HL-60 (cell line): ENCODE measurements around the gene EPS8L3.
A peak's percentile ranks its signal among the peaks of the same experiment; 100 is the strongest.

Experiments
- DNase-seq, 2 experiments: peaks; one replicate each; pipeline ENCODE4 v3.0.0-alpha.2; 2010 to 2020; ENCODE audit warnings: low read depth in 1 of 2, low spot score in 1 of 2
- H3K27ac ChIP-seq: fragments of 250-450 bp; sonication (Bioruptor Pico); replicated peaks from 2 replicates; pipeline ENCODE4 v1.5.1; 2020; ENCODE audit warnings: mild to moderate bottlenecking, moderate library complexity
- H3K27me3 ChIP-seq: fragments of 250-450 bp; sonication (Bioruptor Pico); 2 replicates; pipeline ENCODE4 v1.5.1; 2021; ENCODE audit warnings: mild to moderate bottlenecking, moderate library complexity; ENCODE audit not compliant: insufficient read depth, poor library complexity, severe bottlenecking
- H3K4me3 ChIP-seq: replicated peaks from 2 replicates; pipeline ENCODE4 v1.5.1; 2011; ENCODE audit warnings: mild to moderate bottlenecking, control low read depth, low read length; ENCODE audit not compliant: insufficient read depth
- GABPA ChIP-seq: IDR thresholded peaks from 2 replicates; pipeline ENCODE4 v1.6.1; 2012; ENCODE audit warnings: low read depth
- POLR2AphosphoS5 ChIP-seq: IDR thresholded peaks from 2 replicates; pipeline ENCODE4 v1.6.1; 2012; ENCODE audit warnings: low read depth
- SPI1 ChIP-seq: IDR thresholded peaks from 2 replicates; pipeline ENCODE4 v1.6.1; 2012; ENCODE audit warnings: low read depth, mild to moderate bottlenecking, borderline replicate concordance
- long read RNA-seq: library from polyadenylated mRNA; unstranded; transcript quantifications from one replicate; pipeline ENCODE4 v2.0.0, GENCODE V29; 2020
- TF ChIP-seq, protein P1 (sequence below): IDR thresholded peaks from 2 replicates; pipeline ENCODE4 v1.6.1; 2012; ENCODE audit warnings: low read depth; ENCODE audit not compliant: insufficient replicate concordance
- TF ChIP-seq, protein P2 (sequence below): IDR thresholded peaks from one replicate; pipeline ENCODE4 v1.5.1; 2011; ENCODE audit warnings: low read length, control low read depth, inconsistent platforms; ENCODE audit not compliant: insufficient read depth

EPS8L3 gene, protein sequence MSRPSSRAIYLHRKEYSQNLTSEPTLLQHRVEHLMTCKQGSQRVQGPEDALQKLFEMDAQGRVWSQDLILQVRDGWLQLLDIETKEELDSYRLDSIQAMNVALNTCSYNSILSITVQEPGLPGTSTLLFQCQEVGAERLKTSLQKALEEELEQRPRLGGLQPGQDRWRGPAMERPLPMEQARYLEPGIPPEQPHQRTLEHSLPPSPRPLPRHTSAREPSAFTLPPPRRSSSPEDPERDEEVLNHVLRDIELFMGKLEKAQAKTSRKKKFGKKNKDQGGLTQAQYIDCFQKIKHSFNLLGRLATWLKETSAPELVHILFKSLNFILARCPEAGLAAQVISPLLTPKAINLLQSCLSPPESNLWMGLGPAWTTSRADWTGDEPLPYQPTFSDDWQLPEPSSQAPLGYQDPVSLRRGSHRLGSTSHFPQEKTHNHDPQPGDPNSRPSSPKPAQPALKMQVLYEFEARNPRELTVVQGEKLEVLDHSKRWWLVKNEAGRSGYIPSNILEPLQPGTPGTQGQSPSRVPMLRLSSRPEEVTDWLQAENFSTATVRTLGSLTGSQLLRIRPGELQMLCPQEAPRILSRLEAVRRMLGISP
- long read RNA-seq: 0 reads

DNA sequence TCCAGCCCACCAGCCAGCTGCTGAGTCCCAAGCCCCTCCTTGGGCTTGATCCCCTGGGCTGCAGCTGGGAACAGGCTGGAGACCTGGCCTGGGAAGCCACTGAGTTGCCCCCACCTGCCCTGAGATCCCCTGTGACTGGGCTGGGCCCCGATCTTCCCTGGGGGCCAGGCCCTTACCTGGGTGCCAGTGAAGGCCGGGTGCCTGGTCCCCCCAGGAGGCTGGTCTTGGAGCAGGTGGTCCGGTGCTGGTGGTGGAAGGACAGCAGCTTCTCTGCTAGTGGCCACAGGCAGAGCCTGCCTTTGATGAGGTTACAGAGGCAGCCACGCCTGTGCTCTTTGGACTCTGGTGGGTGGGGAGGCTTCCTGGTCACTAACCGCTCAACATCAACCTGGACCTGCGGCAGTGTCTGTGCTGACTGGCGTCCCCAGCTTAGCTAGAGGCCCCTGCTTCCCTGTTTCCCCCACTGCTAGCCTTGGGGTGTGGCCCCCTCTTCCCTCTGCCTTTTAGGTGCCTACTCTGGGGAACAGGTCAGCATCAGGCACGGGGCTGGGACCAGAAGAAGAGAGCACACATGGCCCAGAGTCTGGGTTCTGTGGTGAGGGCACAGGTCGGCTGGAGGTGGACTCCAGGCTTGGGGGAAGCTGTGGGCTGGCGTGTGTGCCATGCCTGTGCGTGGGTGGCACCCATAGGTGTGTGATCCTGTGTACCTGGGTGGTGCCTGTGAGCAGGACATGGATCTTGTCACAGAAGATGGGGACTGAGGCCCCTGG, at the start of gene EPS8L3:
TSS of gene EPS8L3 (minus strand) at position 278 of the 770 bp plus-strand sequence. CDS start 2,174 bp downstream, outside the sequence.
- Histone ChIP-seq H3K4me3 (no peak within 1 kb of the TSS), H3K27ac (peak within 1 kb of the TSS; percentile 77), H3K27me3 (no peaks in the 10 kb centered on the region)
- TF ChIP-seq POLR2AphosphoS5 (no peak), GABPA (no peak)
- no peak for DNase-seq

DNA sequence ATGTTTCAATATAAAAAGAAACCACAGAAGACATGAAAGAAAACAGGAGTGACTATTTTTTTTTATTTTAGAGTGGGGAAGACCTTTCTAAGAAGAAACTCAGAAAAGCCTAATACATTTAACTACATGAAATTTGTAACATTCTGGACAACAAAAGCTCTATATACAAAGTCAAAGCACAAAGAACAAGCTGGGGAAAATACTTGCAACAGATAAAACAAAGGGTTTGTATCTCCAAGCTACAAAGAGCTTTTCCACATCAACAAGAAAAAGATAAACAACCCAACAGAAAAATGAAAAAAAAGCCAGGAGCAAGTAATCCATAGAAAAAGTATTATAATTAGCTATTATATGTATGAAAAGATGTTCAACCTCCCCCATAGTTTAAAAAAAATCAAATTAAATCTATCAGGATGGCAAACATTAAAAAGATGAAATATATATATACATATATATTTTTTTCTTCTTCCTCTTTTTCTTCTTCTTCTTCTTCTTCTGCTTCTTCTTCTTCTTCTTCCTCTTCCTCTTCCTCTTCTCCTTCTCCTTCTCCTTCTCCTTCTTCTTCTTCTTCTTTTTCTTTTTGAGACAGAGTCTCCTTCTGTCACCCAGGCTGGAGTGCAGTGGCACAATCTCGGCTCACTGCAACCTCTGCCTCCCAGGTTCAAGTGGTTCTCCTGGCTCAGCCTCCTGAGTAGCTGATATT, 49.1 kb upstream of the EPS8L3 start:
- TF ChIP-seq, protein P1, sequence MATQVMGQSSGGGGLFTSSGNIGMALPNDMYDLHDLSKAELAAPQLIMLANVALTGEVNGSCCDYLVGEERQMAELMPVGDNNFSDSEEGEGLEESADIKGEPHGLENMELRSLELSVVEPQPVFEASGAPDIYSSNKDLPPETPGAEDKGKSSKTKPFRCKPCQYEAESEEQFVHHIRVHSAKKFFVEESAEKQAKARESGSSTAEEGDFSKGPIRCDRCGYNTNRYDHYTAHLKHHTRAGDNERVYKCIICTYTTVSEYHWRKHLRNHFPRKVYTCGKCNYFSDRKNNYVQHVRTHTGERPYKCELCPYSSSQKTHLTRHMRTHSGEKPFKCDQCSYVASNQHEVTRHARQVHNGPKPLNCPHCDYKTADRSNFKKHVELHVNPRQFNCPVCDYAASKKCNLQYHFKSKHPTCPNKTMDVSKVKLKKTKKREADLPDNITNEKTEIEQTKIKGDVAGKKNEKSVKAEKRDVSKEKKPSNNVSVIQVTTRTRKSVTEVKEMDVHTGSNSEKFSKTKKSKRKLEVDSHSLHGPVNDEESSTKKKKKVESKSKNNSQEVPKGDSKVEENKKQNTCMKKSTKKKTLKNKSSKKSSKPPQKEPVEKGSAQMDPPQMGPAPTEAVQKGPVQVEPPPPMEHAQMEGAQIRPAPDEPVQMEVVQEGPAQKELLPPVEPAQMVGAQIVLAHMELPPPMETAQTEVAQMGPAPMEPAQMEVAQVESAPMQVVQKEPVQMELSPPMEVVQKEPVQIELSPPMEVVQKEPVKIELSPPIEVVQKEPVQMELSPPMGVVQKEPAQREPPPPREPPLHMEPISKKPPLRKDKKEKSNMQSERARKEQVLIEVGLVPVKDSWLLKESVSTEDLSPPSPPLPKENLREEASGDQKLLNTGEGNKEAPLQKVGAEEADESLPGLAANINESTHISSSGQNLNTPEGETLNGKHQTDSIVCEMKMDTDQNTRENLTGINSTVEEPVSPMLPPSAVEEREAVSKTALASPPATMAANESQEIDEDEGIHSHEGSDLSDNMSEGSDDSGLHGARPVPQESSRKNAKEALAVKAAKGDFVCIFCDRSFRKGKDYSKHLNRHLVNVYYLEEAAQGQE: no peak
- TF ChIP-seq SPI1: 0 out of 2 replicates have a peak, but pooled peaks have one; percentile 17
- Histone ChIP-seq H3K27ac (no peak overlapping the region), H3K27me3 (no peaks in the 10 kb centered on the region), H3K4me3 (no peak overlapping the region)
- no peak for DNase-seq

DNA sequence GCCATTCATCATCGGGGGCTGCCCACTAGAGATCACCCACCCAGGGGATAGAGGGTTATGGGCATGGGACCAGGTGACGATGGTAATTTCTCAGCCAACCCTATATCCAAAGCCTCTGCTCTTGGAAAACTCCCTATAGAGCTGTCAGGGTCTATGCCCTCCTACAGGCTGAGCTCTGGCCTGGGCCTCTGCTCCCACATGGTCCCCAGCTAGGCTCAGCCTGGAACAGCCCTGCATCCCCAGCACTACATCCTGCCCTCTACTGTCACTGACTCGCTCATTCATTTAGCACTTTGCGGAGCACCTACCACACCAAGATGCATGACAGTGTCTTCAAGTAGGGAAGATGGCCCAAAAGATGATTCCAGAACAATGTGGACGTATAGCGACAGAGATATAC, 45.0 kb upstream of the EPS8L3 start:
- TF ChIP-seq, protein P2, sequence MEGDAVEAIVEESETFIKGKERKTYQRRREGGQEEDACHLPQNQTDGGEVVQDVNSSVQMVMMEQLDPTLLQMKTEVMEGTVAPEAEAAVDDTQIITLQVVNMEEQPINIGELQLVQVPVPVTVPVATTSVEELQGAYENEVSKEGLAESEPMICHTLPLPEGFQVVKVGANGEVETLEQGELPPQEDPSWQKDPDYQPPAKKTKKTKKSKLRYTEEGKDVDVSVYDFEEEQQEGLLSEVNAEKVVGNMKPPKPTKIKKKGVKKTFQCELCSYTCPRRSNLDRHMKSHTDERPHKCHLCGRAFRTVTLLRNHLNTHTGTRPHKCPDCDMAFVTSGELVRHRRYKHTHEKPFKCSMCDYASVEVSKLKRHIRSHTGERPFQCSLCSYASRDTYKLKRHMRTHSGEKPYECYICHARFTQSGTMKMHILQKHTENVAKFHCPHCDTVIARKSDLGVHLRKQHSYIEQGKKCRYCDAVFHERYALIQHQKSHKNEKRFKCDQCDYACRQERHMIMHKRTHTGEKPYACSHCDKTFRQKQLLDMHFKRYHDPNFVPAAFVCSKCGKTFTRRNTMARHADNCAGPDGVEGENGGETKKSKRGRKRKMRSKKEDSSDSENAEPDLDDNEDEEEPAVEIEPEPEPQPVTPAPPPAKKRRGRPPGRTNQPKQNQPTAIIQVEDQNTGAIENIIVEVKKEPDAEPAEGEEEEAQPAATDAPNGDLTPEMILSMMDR: no peak
- TF ChIP-seq POLR2AphosphoS5 (no peak), SPI1 (no peak)
- TF ChIP-seq, protein P1: no peak
- Histone ChIP-seq H3K27ac (no peak overlapping the region), H3K4me3 (no peak overlapping the region), H3K27me3 (no peaks in the 10 kb centered on the region)
- no peak for DNase-seq

DNA sequence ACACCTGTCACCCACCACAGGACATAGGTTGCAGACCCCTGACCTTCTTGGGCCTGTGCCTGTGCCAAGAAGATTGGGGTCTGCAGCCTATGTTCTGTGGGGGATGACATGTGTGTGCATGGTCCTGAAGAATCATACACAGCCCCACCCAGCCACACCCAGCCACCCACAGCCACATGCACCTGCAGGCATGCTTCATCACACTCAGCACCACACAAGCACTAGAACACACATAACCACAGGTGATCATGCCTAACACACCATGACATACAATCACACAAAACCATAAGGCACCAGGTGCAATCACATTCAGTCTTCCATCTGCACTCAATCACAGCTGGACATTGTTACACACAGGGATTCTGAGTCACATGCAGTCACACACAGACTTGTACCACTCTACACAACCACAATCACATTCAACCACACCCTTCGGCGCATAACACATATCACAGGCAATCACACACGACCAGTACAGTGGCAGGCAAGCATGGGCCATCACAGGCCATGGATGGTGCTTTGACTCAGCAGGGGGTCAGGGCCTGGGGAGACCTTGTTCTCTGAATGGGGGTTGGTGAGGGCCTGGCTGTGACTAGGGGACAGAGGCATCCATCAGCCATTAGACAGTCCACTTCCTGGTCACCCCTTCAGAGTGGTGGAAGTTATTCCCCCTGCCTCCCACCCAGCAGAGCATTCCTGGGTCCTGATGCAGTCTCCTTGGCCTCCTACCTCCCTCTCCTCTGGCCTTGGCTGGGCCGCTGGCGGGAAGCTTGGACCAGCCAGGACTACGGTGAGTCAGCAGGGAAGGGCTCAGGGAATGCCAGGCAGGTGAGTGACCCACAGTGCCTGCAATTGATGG, 44.3 kb upstream of the EPS8L3 start:
- TF ChIP-seq POLR2AphosphoS5: no peak
- TF ChIP-seq GABPA: no peak
- TF ChIP-seq SPI1: no peak
- TF ChIP-seq, protein P2: no peak
- TF ChIP-seq, protein P1: no peak
- H3K27me3 ChIP-seq: no peaks in the 10 kb centered on the region
- no peak for DNase-seq
- H3K27ac ChIP-seq: no peak overlapping the region
- no peak overlapping the region for H3K4me3 ChIP-seq
